HG02840 (cell line): Measurements from ENCODE around the gene SHPK.

ENCODE experiments used
- ATAC-seq: cut with Tn5 transposase; IDR thresholded peaks from one replicate; pipeline ENCODE4 v1.9.1; 2021; ENCODE audit warnings: mild to moderate bottlenecking, moderate library complexity, moderate number of reproducible peaks; ENCODE audit not compliant: unreplicated experiment, low FRiP score

The SHPK gene

GRCh38 chr17:3630781-3631180, 5.3 kb downstream of the SHPK start:
- no peak for ATAC-seq

DNA sequence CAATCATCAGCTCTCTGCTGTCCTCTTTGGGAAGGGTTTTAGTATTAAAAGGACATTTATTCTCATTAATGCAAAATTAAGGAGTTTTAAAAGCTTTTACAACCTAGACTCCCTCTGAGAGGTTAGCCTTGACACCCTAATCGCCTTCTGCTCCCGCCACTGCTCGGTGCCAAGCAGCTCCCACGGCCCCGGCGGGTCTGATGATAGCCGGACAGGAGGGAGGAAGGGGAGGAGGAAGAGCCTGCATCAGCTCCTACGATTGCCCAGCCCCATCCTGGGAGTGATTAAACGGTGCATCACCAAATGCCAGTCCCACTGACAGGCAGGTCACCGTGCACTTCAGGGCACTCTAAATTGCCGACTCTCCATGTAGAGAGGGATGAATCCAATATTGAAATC, 8.3 kb downstream of the SHPK start:
- ATAC-seq, result no peak

GRCh38 chr17:3626831-3627768, 8.9 kb downstream of the SHPK start:
- no peak for ATAC-seq

- no peak for ATAC-seq
Measured at GRCh38 chr17:3622977-3623594, 13.0 kb downstream of the SHPK start.

DNA sequence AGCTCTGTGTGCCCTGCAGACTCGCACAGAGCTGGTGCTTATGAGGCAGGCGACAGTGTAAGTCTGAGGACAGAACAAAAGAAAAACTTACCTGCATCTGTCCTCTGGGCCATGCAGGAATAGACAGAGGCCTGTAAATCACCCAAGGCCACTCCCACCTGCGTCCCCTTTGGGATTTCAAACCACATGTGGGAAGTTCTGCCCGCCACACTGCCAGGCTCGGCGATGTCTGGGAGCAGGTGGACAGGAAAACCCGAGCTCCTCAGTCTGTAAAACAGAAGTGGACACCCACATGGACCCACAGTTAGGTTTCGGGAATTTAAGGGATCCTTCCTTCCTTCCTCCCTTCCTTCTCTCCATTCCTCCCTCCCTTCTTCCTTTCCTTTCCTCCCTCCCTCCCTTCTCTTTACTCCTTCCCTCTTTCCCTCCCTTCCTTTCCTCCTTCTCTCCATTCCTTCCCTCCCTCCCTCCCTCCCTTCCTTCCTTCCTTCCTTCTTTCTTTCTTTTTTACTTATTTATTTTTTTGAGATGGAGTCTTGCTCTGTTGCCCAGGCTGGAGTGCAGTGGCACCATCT, 14.8 kb downstream of the SHPK start:
- no peak for ATAC-seq

DNA sequence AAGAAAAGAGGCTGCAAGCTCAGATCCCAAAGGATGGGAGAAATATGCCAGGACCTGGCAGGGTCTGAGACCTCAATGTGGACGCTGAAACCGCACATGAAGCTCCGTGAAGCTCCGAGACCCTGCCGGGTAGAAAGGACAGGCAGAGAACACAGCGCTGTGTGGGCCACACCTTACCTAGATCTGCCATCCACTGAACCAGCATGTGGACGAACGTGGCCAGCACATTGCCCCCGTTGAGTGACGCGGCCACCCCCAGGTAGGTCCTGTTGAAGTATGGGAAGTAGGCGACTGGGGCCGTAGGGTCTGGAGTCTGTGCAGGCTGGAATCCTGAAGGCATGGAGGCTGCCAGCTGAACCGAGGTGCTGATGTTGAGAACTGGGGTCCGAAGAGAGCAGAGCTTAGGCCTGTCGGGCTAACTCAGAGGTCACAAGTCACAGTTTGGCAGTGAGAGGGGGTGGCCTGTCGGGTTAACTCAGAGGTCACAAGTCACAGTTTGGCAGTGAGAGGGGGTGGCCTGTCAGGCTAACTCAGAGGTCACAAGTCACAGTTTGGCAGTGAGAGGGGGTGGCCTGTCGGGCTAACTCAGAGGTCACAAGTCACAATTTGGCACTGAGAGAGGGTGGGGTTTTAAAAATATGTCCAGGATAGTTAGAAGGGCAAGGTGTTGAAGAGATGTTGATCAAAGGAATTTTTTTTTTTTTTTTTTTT, 20.7 kb downstream of the SHPK start:
- no peak for ATAC-seq

DNA sequence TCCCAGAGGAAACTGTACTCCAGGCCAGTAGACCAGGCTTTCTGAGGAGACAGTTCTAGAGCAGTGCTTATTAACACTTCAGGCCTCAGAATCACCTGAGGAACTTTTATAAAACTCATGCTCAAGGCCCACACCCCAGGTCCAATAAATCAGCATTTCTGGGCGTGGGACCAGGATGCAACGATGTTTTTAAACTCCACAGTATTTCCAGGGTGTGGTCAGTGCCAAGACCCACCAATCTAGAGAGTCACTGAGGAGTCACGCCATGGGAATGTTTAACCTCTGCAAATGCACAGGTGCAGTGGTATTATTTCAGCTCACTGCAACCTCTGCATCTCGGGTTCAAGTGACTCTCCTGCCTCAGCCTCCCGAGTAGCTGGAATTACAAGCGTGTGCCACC, 22.9 kb downstream of the SHPK start:
- no peak for ATAC-seq

GRCh38 chr17:3610523-3610922, 25.5 kb downstream of the SHPK start:
- no peak for ATAC-seq

DNA sequence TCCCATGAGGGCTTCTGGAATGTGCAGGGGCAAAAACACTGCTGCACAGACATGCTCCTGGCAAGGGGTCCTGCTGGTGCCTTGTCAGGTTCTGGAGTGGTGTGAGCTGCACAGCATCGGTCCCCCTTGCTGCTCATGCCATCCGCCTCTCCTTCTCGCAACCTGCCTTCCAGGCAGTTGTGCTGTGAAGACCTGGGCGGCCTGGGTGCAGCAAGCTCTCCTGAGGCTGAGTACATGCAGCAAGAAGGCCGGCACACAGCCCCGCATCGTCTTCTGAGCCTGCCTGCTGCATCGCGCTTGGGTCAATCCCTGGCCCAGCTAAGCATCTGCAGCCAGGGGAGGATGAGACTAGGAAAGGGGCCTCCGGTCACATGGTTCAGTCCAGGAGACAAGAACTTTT, 26.4 kb downstream of the SHPK start:
- no peak for ATAC-seq

DNA sequence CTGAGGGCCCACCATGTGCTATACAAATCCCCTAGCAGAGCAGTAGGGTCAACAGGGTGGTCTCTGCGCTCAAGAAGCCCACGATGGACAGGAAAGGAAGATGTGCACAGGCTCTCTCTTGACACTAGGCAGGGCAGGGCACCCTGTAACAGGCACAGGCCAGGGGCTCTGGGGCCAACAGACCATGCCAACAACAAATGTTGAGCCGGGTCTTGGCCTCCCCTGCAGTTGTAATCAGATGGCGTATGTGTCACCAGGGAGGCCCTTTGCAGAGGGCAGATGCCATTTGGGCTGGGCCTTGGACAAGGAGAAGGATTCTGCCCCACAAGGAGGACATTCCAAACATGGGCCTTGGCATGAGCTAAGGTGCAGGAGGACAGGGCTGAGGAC, 32.2 kb downstream of the SHPK start:
- ATAC-seq, result no peak

DNA sequence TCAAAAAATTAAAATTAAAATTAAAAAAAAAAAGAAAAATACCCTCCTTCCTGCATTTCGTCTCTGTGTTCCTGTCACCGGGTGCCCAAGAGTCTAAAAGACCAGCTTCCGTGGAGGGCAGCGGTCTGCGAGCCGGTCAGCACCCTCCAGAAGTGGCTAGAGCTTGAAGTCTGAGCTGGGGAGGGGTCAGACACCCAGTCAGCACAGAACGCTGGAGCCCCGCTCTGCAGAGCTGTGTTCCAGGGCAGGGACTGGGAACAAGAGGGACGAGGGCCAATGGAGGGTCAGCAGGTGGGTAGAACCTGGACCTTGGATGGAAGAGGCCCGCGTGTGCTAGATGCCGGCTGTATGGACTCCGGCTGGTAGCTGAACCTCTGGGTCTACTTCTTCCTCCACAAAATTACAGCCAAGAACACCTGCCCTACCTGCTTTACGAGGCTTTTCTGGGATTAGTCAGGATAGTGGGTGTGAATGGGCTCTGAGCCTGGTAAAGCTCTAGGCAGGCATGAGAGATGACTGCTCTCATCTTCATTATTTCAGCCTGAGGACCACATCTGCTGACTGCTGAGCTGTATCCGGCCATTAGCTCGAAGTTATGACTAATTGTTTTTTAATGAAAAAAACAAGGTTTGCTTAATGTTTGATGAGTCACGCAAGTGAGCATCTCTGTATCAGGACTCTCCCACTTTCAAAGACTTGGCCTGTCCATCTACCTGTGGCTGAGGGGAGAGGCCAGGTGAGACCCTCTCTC, 32.8 kb downstream of the SHPK start:
- ATAC-seq, result no peak

- ATAC-seq, result no peak
Measured at GRCh38 chr17:3602499-3602898, 33.6 kb downstream of the SHPK start.

GRCh38 chr17:3600529-3601205, 35.4 kb downstream of the SHPK start:
- ATAC-seq, result no peak

GRCh38 chr17:3598078-3598477, 38.0 kb downstream of the SHPK start:
- ATAC-seq, result no peak

GRCh38 chr17:3596804-3597464, 39.1 kb downstream of the SHPK start:
- ATAC-seq, result no peak

DNA sequence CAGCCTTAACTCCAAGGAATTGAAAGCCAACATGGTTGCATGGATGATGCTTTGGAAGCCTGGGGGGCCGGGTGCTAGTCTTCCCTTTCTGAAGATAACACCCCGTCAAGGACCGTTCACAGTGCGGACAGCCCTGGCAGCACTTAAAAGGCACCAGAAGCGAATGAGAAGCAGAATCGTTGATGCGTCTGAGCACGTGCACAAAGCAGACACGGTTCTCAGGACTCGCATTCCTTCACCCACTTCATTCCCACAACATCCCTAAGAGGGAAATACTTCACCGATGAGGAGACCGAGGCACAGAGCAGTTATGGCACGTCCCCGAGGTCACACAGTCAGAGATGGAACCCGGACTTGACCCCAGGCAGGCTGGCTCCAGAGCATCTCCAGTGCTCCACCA, 41.1 kb downstream of the SHPK start:
- ATAC-seq, result no peak

- ATAC-seq, result no peak
Measured at GRCh38 chr17:3594051-3594800, 41.8 kb downstream of the SHPK start.

- no peak for ATAC-seq
Measured at GRCh38 chr17:3593384-3593783, 42.7 kb downstream of the SHPK start.
